NCI-H146 treated with DMSO at 0.1 percent for 48 hours (cell line): ENCODE data around the gene MIB2.
A peak's percentile ranks its signal among the peaks of the same experiment; 100 is the strongest.
"Not testable (repeated sequence)": the region's sequence is repeated elsewhere in the genome, so short reads cannot be mapped to it uniquely, and the experiment has no call there.

Source experiments
- DNase-seq: peaks from one replicate; lab custom pipeline; 2025; ENCODE audit not compliant: unreplicated experiment; lab: John Stamatoyannopoulos, UW

Gene MIB2

GRCh38 chr1:1626207-1627141 lies 11.2 kb downstream of the MIB2 start:
- no peak for DNase-seq

DNA sequence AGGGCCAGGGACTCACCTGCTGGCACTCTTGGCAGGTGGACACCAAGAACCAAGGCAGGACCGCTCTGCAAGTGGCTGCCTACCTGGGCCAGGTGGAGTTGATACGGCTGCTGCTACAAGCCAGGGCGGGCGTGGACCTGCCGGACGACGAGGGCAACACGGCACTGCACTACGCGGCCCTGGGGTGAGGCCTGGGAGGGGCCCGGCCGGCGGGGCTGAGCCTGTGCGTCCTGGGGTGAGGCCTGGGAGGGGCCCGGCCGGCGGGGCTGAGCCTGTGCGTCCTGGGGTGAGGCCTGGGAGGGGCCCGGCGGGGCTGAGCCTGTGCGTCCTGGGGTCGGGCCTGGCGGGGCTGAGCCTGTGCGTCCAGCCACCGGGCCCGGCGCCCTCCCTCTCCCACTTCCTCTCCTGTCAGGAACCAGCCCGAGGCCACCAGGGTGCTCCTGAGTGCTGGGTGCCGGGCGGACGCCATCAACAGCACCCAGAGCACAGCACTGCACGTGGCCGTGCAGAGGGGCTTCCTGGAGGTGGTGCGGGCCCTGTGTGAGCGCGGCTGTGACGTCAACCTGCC lies 12.0 kb downstream of the MIB2 start:
- DNase-seq, result no peak

- no peak for DNase-seq
Observed at GRCh38 chr1:1627829-1628753, 12.8 kb downstream of the MIB2 start.

DNA sequence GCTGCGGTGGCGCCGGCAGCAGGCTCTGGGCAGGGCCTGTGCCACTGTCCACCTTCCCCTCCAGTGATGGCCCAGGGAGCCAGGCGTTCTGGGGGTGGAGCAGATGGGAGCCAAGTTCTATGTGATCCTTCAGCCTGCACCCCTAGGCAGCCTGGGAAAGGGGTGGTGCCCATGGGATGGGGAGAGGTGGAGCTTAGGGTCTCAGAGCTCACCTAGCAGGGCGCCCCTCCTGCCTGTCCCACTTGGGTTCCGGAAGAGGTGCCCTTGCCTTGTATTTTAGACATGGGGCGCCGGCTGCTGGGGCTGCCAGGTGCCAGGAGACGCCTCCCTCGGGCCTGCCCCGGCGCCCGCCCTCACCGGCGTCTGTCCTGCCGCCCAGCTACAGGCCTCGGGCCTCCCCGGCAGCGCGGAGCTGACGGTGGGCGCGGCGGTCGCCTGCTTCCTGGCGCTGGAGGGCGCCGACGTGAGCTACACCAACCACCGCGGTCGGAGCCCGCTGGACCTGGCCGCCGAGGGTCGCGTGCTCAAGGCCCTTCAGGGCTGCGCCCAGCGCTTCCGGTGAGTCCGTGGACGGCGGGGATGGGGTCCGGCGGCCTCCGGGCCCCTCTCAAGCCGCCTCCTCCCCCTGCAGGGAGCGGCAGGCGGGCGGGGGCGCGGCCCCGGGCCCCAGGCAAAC lies 13.6 kb downstream of the MIB2 start:
- DNase-seq, result no peak

- no peak for DNase-seq
Observed at GRCh38 chr1:1629430-1630190, 14.3 kb downstream of the MIB2 start.

GRCh38 chr1:1630191-1630964 lies 15.1 kb downstream of the MIB2 start:
- peak; percentile 4 for DNase-seq

DNA sequence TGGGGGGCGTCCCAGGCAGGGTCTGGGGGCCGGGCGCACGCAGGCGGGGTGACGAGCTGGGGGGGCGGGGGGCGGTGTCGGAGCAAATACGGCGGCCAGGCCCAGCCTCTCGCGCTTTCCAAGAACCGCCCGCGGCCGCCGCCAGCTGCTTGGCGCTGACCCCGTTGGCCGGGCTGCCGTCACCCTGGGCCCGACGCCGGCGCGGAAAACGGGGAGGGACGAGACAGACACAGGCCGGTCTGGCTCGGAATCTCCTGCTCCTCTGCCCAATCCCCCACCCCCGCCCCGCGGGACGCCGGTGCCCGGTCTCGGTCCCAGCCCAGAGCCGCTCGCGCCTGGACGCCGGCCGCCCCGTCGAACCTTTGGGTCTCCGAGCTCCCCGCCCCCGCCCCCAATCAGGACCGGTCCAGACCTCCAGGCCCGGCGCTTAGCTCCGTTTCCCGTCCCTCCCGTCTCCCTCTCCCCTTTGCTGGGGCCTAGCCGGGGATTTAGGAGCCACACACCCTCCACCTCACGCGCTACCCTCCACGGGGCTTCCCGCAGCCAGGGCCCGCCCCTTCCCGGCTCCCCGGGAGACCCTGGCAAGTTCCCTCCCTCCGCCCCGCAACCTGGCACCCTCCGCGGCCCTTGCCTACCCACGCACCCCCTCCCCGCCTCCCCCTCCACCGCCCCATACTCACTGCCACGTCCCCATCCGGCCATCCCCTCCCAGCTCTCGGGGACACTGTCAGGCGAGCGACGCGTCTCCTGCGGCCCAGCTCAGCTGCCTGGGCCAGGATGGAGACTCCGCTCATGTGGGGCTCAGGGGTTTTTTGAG lies 15.9 kb downstream of the MIB2 start:
- DNase-seq, result no peak

GRCh38 chr1:1631782-1632420 lies 16.6 kb downstream of the MIB2 start, which contains the start of gene MMP23B:
Gene MMP23B, plus strand, starts transcription at chr1:1632173. Its CDS starts 46 bp downstream, at chr1:1632219.
- DNase-seq, result no peak

GRCh38 chr1:1633409-1633808 lies 18.1 kb downstream of the MIB2 start:
- DNase-seq, result not testable (repeated sequence)

DNA sequence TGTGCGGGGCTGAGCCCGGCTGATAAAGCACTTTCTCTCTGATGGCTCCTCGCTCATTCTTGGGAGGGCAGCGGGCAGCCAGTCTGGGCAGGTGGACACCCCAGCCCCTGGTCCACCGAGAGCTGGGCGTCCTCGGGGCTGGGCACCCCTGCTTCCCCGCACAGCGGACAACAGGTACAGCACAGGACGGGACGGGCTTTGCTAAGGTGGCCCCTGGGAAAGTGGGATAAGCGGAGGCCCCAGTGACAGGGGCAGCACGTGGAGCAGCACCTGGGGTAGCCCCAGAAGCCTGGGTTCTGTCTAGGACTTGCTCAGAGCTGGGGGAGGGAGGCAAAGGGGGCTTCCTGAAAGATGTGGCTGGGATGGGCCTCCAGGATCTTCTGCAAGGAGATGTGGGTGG lies 19.3 kb downstream of the MIB2 start:
- DNase-seq, result not testable (repeated sequence)

GRCh38 chr1:1636621-1637478 lies 21.6 kb downstream of the MIB2 start:
- not testable (repeated sequence) for DNase-seq

GRCh38 chr1:1637479-1637875 lies 22.2 kb downstream of the MIB2 start:
- not testable (repeated sequence) for DNase-seq

GRCh38 chr1:1638528-1638927 lies 23.2 kb downstream of the MIB2 start:
- not testable (repeated sequence) for DNase-seq

DNA sequence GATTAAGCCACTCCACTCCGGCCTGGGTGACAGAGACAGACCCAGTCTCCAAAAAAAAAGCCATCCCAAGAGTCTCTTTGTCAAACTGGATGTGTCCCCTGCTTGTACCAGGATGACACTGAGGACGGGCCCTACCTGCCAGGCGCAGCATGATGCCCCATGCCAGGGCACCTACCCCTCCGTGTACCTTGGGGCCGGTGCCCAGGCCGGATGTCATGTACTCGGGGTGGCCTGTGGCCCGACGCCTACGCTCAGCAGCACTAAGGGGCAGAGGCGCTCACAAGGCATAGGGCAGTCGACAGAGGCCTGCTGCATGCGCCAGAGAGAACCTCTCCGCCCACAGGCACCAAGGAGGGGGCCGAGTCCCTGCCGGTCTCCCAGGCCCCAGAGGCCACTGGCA lies 24.1 kb downstream of the MIB2 start:
- not testable (repeated sequence) for DNase-seq

- DNase-seq, result not testable (repeated sequence)
Observed at GRCh38 chr1:1640081-1640480, 24.8 kb downstream of the MIB2 start.

GRCh38 chr1:1640711-1641461 lies 25.6 kb downstream of the MIB2 start:
- not testable (repeated sequence) for DNase-seq
